HG03378 (cell line): ENCODE results near the gene STXBP5.
"Not testable (repeated sequence)": the region's sequence is repeated elsewhere in the genome, so short reads cannot be mapped to it uniquely, and the experiment has no call there.

Experiments
- ATAC-seq: cut with Tn5 transposase; IDR thresholded peaks from one replicate; pipeline ENCODE4 v1.9.1; 2021; ENCODE audit warnings: mild to moderate bottlenecking, moderate library complexity; ENCODE audit not compliant: unreplicated experiment

Gene STXBP5

DNA sequence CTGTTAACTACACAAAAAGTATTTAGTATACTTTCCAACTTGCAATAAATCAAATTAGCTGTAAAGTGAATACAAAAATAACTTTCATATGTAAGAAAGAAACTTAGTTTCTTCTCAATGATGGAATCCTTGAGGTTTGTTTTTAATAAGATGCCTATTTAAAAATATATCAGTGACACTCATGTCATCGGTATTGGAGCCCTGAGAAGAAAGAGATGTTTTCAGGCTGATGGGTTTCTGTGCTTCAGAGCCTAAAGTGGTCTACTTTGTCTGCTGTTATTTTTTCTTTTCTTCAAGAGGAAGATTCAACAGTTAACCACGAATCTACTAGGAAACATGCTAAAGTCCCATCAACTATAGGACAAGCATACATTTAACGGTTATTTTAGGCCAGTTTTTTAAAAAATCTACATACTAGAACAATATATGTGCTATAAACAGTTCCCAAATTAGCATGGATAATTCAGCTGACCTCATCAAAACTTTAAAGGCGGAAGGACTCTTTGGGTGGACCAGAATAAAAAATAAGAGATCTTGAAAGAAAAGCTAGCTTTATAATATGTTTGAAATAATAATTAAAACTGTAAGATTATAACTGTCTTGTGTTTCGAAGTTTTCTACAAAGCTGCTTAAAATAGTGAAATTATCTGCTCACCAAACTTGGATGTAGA, 157.2 kb downstream of the STXBP5 start:
- no peak for ATAC-seq

DNA sequence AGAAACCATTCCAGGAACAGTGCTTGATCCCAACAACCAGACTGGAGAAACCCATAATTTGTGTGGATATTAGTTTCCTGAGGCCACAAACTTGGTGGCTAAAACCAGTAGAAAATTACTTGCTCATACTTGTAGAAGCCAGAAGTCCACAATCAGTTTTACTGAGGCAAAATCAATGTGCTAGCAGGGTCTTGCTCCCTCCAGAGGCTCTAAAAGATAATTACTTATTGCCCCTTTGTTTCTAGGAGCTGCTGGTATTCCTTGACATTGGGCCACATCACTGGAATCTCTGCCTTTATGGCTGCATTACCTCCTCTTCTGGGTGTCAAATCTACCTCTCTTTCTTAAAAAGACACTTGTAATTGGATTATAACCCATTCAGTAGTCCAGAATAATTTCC, 162.1 kb downstream of the STXBP5 start:
- no peak for ATAC-seq

DNA sequence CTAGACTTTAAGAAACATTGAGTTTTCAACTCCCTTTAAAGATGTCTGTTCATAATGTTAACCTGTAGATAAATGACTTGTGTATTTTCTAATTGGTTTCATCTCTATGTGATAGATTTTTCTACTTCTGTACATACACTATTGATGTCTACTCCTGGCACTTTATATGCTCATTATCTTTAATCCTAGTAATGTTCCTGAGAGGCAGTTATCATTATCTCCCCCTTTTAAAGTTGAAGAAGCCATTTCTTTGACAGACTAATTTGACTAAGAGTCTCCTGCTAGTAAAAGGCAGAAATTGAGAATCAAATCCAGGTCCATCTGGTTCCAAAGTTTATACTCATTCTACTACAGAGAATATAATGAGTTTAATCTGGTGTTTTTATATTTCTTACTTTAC, 167.1 kb downstream of the STXBP5 start:
- ATAC-seq, result no peak

DNA sequence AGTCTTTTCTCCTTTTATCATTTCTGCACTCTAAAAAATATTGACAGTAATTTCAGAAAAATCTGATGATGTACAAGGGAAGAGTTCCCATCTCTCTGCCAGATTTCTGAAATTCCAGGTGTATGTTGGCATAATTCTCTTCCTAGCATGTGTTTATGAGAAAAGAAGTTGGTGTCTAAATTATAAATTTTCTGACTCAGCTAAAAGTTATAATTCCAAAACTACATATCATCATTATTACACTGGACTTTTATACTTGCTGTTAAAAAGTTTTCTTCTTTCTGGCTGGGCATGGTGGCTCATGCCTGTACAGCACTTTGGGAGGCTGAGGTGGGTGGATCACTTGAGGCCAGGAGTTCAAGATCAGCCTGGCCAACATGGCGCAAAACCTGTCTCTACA, 168.6 kb downstream of the STXBP5 start:
- no peak for ATAC-seq

DNA sequence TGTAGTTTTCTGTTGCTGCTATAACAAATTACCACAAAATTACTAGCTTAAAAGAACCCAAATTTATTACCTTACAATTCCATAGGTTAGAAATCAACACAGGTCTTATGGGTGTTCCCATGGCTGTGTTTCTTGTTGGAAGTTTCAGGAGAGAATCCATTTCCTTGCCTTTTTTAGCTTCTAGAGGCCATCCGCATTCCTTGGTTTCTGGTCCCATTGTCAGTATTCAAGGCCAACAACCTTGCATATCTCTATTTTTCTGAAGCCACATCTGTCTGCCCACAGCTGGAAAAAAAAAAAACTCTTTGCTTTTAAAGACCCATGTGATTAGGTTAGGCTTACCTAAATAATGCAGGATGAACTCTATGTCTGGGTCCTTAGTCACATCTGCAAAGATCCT, 174.6 kb downstream of the STXBP5 start:
- no peak for ATAC-seq

DNA sequence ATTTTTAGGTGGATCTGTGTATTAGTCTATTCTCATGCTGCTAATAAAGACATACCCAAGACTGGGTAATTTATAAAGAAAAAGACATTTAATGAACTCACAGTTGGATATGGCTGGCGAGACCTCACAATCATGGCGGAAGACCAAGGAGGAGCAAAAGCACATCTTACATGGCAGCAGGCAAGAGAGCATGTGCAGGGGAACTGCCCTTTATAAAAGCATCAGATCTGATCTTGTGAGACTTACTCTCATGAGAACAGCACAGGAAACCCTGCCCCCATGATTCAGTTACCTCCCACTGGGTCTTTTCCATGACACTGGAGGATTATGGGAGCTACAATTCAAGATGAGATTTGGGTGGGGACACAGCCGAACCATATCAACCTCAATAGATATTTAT, 176.6 kb downstream of the STXBP5 start:
- ATAC-seq, result not testable (repeated sequence)

DNA sequence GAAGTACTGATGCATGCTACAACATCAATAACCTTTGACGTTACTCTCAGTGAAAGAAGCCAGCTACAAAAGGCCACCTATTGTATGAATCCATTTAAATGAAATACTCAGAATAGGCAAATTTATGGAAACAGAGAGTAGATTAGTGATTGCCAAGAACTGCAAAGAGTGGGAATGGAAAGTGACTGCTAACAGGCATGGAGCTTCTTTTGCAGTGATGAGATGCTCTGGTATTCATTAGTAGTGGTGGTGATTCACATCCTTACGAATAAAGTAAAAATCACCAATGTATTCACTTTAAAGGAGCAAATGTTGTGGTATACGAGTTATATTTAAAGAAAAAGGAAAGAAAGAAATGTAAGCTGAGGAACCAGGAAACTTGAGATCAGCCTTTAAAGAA, 177.5 kb downstream of the STXBP5 start:
- no peak for ATAC-seq

DNA sequence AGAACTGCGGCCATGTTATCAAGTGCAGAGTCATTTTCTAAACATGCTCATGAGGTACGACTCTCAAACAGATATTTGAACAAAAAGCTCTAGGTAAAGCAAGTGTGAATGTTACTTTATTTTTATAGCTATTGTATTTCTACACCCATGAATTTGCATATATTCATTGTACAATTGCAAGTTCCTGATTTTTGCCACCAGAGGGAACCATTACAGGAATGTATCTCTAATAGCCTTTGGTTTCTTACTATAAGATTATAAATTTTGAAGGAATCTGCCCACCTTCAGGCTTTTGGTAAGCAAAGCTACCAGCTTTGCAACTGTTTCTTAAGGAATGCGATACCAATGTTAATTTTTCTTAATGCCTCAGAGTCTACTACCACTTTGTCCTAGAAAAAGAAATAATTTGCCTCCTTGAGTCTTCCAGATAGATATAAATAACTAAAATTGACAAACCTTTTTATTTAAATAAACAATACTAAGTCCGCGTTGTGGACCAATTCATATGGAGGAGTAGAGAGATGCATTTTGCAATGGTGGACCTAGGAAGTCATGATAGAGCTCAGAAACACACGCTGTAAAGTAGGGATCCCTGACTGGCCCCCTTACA, 178.8 kb downstream of the STXBP5 start:
- ATAC-seq, result no peak

DNA sequence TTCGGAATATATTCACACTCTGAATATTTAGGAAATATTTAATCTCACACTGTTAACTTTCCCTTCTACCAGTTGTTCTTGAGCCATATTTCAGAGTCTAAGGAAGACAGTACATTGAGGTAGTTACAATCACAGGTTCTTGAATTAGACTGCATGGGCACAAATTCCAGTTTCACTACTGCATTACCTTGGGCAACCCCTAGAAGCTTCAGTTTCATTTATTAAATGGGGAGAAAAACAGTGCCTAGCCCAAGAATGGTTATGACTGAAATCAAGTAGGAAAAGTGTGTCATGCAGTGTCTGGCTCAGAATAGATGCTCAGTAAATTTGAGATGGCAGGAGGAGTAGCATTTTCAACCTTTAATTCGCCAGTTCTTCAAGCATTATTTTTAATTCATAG, 179.8 kb downstream of the STXBP5 start:
- peak; percentile 55 for ATAC-seq

DNA sequence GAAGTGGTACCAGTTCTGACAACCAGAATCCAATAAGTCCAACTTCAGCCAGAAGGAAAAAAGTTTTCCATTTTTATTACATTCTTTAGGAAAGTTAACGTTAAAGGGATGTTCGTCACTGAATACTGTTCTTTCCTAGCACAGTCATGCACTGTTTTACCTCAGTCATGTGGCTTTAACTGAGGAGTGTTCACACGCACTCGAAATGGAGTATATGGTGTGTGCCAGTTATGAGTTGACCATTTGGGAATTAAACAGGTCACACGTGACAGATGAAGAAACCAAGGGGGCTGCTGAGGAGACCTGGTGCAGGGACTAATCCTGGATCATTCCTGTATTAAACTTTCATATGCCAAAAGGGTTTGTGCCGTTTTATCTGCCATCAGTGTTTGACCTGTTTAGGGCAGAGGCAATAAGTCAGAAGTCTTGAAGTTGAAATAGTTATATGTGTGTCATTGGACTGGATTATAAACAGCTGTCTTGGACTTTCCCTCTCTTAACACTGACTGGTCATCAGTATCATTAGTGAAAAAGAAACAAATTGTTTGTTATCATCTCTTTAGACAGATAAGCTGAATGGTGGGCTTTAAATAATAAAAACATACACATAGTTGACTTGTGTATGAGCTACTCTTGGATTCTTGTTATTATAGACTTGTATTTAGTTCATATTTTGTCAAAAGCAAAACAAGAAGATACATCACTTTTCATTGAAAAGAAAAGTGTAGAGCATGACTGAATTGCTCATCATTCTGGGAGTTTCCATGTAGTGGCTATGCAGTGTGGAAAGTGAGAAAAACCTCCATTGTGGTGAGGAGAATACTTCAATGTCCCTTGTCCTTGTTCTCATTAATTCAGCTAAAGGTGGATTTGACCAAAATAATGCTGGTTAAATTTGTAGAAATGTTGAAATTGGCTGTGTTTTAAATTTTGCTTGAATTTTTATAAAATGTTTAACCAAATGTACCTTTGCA, 180.8 kb downstream of the STXBP5 start:
- ATAC-seq, result peak; percentile 71

DNA sequence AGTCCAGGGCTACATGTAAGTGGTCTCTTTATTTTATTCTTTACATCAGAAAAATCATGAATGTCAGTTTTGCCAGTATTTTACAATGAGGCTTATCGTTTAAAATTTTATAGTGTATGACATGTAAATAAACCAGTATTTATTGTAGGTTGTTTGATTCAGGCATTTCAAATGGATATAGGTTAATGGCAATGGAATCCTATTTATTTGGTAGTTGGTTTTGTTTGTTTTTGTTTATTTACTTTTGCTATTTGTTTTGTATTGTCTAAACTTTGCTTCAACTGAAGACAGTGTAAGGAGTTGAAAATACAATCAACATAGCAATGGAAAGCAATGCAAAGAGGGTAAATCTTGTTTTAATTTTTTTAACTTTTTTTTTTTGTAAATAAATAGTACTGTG, 185.2 kb downstream of the STXBP5 start:
- ATAC-seq, result no peak

DNA sequence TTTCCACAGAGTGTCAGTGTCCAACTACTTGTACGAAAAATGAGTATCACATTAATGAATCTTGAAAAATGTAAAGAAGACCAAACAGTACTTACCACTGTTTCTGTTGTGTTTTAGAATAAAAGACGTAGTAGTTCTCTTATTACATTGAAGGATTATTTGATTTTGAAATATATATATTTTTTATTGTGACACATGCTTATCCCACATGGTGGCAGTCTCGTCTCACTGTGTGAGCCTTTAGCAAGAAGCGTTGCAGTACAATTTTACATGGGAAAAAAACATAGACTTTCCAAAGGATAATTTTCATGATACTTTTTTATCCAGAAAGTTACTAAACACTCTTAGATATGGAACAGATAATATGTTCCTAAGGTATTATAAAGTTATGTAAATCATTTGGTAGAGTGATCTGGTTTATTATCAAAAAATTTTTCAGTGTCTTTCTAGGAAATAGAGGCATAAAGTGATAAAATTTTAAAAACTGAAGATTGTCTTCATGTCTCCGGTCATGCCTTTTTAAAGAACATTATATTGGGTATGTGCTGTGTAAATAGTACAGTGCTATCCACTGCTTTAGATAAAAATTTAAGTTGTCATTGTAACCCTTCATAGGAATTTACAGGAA, 186.8 kb downstream of the STXBP5 start:
- ATAC-seq, result no peak

DNA sequence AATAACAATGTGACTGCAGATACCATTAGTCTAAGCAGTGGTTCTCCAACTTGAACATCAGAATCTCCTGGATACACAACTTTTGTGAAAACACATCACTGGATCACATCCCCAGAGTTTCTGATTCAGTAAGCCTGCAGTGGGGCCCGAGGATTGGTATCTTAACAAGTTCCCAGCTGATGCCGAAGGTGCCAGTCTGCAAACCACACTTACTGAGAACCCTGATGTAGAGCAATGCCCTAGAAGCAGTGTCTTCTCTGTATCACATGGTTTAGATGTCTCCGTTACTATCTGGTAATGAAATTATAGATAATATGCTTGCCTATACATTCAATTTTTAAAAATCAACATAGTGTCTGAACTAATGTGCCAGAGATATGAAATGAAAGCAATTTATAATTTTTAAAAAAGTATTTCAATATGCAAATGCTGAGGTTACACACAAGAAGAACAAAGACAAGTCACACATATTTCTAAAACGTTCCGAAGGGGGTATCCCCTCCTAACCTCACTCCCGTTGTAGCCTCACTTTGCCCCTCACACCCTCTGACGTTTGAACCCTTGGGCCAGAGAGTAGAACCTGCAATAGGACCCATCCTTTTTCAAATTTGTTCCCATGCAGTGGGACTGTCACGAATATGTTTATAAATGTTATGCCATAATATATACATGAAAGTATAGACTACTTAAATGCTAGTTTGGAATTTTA, 188.9 kb downstream of the STXBP5 start:
- no peak for ATAC-seq

DNA sequence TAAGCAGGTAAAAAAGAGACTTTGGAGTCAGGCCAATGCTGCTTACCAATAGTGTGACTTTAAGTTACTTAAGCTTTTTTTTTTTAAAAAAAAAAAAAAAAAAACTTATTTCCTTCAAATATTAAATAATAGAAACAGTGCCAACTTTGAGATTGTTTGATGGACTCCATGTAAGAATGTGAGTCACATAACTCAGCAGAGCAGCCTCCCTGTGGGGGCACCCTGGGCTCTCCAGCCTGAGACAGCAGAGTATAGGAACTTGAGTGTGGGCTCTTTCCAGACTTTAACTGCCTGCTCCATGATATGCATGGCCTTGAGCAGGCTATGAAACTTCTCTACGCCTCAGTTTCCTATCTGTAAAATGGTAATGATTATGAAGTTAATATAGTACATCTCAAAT, 190.9 kb downstream of the STXBP5 start:
- no peak for ATAC-seq

DNA sequence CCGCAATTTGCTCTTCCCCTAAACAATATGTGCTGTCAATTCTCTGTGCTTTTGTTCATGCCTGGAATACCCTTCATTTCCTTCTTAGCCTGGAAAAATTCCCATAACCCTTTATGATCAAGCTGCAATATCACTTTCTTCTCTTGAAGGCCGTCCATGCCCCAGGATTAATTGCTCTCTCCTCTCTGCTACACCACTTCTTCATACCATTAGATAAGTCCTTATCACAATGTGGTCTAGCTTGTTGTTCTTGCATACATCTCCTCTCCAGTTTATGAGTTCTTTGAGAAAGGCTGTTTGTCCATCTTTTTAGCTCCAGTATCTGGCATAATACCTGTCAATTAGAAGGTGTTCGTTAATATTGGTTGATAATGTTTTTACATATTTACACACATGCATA, 193.1 kb downstream of the STXBP5 start:
- no peak for ATAC-seq

DNA sequence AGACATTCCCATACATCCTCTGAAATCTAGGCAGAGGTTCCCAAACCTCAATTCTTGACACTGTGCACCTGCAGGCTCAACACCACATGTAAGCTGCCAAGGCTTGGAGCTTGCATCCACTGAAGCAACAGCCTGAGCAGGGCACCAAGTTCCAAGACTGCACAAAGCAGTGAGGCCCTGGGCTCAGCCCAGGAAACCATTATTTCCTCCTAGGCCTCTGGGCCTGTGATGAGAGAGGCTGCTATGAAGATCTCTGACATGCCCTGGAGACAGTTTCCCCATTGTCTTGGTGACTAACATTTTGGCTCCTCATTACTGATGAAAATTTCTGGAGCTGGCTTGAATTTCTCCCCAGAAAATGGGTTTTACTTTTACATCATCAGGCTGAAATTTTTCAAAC, 196.8 kb downstream of the STXBP5 start:
- ATAC-seq, result no peak

DNA sequence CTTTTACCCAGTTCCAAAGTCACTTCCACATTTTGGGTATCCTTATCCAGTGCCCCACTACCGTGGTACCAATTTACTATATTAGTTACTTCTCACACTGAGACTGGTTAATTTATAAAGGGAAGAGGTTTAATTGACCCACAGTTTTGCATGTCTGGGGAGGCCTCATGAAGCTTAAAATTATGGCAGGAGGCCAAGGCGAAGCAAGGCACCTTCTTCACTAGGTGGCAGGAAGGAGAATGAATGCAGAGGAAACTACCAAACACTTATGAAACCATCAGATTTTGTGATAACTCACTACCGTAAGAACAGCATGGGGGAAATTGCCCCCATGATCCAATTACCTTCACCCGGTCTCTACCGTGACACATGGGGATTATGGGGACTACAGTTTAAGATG, 197.6 kb downstream of the STXBP5 start:
- ATAC-seq, result no peak

DNA sequence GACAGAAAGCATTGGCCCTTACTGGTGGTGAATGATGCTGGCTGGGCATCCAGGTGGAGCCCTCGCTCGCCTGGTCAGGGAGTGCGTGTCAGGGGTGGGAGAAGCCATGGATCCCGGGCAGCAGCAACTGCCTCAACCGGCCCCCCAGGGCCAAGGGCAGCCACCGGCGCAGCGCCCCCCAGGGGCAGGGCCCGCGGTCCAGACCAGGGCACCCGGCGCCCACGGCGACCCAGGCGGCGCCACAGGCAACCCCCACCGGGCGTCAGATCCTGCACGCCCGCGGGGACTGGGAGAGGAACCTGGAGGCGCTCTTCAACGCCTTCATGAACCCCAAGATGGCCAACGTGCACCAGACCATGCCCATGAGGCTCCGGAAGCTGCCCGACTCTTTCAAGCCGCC, 202.6 kb downstream of the STXBP5 start:
- ATAC-seq, result no peak

DNA sequence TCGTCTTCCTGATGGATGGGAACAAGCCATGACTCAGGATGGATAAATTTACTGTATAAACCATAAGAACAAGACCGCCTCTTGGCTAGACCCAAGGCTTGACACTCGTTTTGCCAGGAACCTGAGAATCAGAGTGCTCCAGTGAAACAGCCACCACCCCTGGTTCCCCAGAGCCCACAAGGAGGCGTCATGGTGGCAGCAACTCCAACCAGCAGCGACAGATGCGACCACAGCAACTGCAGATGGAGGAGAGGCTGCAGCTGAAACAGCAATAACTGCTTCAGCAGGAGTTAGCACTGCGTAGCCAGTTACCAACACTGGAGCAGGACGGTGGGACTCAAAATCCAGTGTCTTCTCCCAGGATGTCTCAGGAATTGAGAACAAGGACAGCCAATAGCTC, 203.4 kb downstream of the STXBP5 start:
- no peak for ATAC-seq

DNA sequence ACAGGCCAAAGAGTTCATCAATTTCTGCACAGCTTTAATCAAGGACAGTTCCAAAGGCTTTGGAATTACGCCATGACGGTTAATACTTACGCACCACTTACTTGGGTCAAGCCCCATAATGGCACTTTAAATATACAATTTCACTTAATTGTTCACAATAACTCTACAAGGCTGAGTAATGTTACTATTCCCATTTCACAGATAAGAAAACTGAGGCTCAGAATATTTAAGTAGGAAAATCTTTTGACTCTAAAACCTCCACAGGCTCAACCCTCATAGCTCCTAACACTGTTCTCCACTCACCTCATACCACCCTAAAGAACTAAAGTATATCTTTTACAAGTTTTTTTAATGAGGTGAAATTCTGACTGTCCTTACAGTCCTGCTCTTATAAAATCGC, 212.4 kb downstream of the STXBP5 start:
- no peak for ATAC-seq

DNA sequence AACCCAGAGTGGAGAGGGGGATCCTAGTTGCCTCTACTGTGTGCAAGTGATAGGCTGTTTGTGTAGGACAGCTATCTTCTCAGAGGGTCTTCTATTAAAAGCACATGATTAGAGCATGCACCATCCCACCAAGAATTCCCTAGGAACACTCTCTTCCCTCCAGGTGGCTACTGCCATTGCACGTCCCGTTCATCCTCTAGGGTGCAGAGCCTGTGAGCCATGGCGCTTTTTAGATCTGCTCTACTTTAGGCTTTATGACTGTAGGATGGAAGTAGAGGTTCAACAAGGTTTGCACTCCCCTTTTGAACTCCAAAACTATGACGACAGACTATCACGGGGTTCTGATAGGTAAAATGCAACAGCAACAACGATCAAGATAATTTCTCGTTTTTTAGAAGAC, 213.7 kb downstream of the STXBP5 start:
- no peak for ATAC-seq
